GM19324 (cell line): ENCODE results near the gene BCL11B.

Experiments
- ATAC-seq: cut with Tn5 transposase; IDR thresholded peaks from one replicate; pipeline ENCODE4 v1.9.1; 2021; ENCODE audit warnings: mild to moderate bottlenecking, moderate library complexity; ENCODE audit not compliant: unreplicated experiment, low FRiP score

BCL11B gene

GRCh38 chr14:99256483-99256874 lies 15.5 kb downstream of the BCL11B start:
- ATAC-seq, result no peak

DNA sequence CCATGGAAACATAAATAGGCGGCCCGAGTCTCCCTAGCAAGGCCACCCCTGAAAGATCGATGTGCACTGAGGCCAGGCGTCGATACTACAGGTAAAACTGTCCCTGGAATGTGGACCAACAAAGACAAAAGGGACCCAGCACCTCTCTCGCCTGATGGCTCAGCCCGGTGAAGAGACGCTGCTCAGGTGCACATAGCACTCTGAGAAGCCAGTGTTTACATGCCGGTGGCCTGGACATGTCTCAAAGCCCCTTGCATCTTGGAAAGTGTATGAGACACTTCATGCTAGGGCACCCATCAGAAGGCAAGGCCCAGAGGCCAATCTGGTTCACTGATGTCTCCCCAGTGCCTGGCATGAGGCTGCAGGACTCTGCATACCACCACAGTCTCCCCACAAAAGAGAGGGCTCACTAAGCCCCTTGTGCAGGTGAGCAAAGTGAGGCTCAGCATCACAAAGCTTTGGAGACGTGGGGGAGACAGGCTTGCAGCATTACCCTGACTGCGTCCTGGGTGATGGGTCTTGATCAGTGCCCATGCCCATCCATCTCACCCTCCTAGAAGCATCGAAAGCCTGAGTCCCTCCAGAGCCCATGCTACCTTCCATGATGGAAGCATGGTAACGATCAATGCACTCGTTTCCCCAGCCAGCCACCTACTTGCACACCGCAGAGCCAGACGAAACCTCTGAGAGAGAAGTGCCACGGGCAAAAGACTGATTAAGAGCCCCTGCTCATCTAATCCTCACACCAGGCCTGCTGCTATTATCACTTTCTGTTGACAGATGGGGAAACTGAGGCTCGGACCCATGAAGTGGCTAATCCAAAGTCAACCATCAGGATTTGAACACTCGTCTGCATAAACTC lies 16.1 kb downstream of the BCL11B start:
- ATAC-seq, result no peak

DNA sequence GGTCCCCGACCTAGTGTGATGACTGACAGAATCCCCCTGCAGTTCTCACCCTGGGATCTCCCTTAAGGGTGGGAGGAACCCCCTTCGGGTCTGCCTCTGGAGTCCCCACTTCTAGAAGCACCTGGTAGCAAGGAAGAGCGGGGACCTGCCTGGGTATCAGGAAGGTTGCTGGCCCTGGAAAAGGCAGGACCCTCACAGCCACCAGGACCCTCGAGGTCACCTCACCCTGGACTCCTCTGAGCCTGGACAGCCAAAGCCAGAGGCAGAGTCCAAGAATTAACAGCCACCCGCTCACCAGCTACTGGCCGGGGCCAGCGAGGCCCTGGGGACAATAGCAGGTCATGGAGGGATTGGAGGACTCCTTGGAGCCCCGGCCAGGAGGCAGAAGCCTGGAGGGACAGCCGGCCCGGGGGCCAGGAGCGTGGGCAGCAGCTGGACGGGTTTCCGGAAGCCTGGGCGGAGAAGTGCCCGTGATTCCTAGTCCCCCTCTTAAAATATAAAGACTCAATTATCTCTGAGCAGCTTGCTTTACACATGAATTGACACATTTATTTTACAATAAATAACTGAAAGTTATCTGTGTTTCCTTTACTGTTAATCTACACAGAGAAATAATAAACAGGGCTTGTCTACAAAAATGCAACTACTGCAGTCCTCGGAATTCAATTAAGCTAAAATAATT lies 17.5 kb downstream of the BCL11B start:
- no peak for ATAC-seq

DNA sequence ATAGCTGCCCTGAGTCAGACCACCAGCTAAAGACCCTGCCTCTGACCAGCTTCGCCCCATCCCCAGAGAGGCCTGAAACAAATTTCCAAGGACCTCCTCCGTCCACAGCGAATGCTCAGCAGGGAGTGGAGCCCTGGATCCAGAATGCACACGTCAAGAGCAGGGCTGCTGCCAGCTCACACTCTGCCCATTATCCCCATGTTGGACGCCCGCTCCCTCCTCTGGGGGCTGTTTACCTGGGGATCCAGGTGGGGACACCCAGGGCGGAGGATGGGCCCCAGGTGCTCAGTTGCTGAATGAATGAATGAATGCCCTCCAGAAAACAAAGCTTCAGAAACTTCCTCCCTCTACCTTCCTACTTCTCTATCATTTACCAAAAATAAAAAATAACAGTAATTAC lies 18.1 kb downstream of the BCL11B start:
- no peak for ATAC-seq

GRCh38 chr14:99252940-99253868 lies 18.8 kb downstream of the BCL11B start:
- no peak for ATAC-seq

GRCh38 chr14:99252443-99252939 lies 19.5 kb downstream of the BCL11B start:
- no peak for ATAC-seq

DNA sequence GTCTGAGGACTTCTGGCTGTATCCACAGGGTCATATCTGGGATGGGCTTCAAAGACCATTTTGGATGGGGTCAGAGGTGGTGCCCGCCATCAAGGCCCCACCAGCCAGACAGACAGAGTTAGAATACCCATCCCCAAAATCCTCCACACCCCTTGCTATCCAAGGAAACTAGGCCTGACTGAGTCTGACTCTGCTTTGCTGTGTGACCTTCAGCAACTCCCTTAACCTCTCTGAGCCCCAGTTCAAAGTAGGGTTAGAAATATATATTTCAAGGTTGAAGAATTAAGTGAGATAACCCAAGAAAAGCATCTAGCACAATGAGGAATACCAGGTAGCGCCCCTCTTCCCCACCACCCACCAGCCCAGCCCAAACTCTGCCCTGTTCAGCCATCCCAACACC lies 20.3 kb downstream of the BCL11B start:
- no peak for ATAC-seq

- no peak for ATAC-seq
These were observed 21.3 kb downstream of the BCL11B start for GRCh38 chr14:99250636-99251208.

DNA sequence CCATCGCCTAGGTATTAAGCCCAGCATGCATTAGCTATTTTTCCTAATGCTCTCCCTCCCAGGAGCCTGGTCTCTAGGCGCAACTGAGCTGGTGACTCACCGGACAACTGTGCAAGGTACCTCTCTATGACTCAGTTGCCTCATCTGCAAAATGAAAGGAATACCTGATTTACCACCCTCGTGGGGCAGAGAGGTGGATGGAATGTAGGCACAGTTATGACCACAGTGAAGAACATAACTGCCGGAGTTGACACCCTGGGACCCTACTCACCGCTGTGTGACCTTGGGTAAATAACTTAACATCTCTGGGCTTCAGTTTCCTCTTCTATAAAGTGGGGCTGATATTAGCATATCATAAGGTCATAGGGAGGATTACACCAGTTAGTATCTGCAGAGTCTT lies 22.6 kb downstream of the BCL11B start:
- no peak for ATAC-seq

DNA sequence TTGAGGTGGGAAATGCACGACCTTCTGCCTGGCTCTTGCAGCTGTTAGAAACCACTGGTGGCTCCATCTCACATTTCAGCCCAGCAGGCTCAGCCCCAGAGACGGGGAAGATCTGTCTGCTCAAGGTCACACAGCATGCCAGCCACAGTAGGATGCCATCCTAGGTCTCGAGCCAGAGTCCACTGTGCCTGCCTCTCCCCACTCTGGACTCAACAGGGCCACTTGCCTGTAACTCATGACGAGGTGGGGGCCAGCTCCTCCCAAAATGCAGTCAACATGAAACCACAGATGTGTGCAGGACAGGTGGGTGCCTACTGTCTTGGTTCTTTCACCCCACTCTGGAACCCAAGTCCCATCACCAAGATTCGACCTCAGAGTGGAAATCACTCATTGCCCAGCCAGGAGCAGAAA lies 23.2 kb downstream of the BCL11B start:
- no peak for ATAC-seq

DNA sequence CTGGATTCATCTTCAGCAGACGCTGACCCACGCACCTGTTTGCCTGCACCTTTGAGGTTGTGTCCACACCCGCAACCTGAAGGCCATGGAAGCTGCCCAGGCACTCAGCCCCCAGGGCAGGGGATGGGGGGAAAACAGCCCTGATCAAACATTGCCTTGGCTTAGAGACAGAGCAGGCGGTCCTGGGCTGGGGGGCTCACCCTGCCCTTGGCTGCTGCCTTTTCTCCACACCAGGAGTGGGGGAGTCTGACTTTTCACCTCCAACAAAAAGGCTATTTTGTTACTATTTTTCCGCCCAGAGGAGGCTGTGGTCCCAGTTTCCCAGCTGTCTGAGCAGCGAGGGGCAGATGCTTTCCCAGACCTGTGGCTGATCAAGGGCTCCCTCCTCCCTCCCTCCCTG lies 24.2 kb downstream of the BCL11B start:
- no peak for ATAC-seq

GRCh38 chr14:99247101-99247729 lies 24.8 kb downstream of the BCL11B start:
- no peak for ATAC-seq

- ATAC-seq, result no peak
These were observed 25.4 kb downstream of the BCL11B start for GRCh38 chr14:99246536-99247097.

DNA sequence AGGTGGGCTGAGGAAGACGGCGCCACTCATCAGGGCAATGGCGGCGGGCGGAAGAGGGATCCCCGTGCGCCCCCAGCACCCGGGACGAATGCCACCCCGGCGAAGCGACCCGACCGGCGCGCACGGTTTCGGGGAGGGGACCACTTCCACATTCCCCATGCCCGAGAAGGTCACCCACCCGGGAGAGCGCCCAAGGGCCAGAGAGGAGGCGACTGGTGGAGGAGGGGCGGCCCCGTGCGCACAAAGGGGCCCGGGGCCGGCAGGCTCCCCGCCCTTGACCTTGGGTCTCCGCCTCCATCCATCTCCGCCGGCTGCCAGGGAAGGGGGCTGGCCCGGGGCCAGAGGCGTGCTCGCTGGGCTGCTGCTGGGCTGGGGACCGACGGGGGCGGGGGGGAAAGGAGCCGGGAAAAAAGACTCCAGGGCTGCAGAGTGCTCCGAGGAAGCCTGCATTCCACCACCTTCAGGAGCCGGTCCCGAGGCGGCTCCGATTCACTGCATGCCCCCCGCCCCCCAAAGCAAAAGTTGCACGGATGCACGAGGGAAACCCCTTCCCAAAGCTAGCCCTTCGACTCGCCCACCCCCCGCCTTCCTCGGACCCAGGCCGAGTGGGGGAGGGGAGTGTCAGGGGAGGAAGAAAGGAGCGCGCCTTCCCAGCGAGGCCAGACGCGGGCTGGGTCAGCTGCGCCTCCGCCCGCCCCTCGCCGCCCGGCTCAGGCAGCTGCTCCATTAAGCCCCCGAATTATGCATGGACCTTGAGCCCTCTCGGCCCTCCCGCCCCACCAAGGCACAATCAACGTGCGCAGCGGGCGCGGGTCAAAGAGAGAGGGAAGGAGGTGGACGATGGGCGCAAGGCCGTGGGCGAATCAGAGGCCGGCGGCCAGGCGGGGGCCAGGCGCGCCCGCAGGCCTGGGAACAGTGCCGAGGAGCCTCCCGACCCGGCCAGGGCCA lies 26.2 kb downstream of the BCL11B start:
- ATAC-seq, result no peak

- no peak for ATAC-seq
These were observed 26.9 kb downstream of the BCL11B start for GRCh38 chr14:99244941-99245563.

DNA sequence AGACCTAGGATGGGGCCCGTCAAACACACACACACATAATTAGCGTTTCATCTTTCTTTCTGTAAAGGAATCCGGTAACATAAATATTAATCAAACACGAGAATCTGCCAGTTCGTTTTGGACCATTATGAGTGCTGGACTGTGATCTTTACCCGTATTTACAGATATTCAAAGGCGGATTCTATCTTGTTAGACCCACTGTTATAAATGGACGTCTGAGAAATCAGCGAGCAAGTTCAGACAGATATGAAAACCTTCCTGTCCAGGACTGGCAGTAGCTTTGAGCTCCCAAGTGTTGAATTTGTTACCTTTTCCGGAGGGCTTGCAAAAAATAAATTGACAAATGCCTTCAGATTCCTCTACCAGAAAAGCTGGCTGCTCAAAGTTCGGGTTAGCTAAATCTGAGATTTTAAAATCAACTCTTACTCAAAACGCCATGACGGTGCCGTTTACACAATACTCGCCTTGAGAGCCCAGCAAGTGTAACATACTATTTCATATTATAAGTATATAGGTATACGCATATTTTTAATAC lies 27.6 kb downstream of the BCL11B start:
- no peak for ATAC-seq

DNA sequence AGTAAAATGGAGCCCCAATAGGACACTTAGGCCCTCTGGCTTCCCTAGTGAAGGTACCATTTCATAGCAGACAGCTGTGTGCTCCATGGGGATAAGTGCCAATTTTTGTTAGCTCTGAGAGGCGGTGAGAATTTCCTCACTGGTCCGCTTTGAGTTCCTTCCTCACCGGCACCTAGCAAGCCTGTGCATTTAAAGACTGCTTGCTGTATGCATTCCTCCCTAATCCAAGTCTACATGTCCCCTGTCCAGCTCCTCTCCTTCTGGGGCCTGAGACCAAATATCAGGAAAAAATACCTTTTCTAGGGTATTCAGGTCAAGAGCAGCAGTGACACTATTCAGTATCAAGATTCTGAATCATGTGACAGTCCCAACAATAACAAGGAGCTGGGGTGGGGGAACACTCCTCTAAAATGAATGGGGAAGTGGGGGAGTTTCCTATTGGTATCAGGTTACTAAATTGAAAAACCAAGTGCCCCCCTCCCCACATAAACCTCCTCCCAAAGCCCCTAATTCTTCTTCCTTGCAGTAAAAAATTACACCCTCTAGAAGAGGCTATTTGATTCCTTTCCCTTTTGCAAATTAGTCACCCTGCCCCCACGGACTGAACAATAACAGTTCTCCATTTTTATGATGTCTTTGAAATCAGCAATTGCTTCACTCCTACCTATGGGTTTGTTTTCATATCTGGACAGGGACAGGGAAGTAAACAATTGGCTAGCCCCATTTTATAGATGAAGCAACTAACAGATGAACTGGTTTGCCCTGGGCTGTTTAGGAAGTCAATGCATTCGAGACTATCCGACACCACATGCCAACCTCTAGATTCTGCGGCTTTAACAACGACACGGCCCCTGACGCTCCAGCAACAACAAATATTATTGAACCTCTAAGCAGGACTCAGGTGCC lies 28.9 kb downstream of the BCL11B start:
- no peak for ATAC-seq
